ENCODE measurements around the gene NCAPH2. TPM values are rescaled to one million over a fixed set of nuclear protein-coding genes. Genes with fewer than 3 reads are reported as not detected.

Gene NCAPH2
- total and polyA plus RNA-seq, 2 of the 13 experiments (the other 11 are each of a cell fraction or from before 2014, with no cell fraction given): 28.1 to 64.4 TPM

DNA sequence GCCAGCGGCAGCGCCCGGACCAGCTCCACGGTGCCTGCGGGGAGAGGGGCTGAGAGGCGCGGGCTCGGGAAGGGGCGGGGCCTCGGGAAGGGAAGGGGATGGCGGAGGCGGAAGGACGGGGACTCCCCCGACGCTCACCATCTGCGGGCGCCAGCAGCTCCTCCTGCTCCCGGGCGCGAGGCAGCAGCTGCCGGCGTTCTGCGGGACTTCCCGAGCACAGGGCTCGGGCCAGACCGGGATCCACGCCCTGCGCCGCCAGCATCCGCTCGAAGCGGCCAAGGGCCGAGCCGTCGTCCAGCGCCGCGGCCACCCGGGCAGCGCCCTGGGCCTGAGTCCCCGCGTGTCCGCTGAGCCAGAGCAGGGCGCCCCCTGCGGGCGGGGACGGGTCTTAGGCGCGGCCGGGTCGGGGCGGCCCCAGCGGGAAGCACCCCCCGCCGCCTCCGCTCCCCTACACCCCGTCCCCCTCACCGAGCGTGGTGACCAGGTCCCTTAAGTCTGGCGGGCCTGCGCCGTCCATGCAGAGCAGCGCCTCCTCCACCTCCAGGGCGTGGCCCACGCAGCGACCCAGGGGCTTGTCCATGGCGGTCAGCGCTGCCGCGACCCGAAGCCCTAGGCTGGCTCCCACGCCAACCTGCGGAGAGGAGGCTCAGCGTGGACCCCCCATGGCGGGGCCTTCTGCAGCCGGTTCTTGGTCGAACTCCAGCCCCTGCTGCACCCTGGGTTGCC lies 18.2 kb downstream of the NCAPH2 start (continued):
- TF ChIP-seq, protein P1, sequence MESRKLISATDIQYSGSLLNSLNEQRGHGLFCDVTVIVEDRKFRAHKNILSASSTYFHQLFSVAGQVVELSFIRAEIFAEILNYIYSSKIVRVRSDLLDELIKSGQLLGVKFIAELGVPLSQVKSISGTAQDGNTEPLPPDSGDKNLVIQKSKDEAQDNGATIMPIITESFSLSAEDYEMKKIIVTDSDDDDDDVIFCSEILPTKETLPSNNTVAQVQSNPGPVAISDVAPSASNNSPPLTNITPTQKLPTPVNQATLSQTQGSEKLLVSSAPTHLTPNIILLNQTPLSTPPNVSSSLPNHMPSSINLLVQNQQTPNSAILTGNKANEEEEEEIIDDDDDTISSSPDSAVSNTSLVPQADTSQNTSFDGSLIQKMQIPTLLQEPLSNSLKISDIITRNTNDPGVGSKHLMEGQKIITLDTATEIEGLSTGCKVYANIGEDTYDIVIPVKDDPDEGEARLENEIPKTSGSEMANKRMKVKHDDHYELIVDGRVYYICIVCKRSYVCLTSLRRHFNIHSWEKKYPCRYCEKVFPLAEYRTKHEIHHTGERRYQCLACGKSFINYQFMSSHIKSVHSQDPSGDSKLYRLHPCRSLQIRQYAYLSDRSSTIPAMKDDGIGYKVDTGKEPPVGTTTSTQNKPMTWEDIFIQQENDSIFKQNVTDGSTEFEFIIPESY (CRISPR knock-in tag; IDR thresholded peaks at IDR 0.05): no peak
- TF ChIP-seq, protein P2, sequence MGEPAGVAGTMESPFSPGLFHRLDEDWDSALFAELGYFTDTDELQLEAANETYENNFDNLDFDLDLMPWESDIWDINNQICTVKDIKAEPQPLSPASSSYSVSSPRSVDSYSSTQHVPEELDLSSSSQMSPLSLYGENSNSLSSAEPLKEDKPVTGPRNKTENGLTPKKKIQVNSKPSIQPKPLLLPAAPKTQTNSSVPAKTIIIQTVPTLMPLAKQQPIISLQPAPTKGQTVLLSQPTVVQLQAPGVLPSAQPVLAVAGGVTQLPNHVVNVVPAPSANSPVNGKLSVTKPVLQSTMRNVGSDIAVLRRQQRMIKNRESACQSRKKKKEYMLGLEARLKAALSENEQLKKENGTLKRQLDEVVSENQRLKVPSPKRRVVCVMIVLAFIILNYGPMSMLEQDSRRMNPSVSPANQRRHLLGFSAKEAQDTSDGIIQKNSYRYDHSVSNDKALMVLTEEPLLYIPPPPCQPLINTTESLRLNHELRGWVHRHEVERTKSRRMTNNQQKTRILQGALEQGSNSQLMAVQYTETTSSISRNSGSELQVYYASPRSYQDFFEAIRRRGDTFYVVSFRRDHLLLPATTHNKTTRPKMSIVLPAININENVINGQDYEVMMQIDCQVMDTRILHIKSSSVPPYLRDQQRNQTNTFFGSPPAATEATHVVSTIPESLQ (CRISPR knock-in tag; conservative IDR thresholded peaks at IDR 0.05): no peak
- TF ChIP-seq MEIS2 (CRISPR knock-in tag; IDR thresholded peaks at IDR 0.05) (no peak), ZFP36L2 (CRISPR knock-in tag; IDR thresholded peaks at IDR 0.05) (no peak), IRF2 (CRISPR knock-in tag; IDR thresholded peaks at IDR 0.05) (no peak), SNRNP70 (IDR thresholded peaks at IDR 0.05; ENCODE audit: low read depth, low read length) (no peak), NFYB (CRISPR knock-in tag; IDR thresholded peaks at IDR 0.05) (no peak), ZSCAN12 (CRISPR knock-in tag; IDR thresholded peaks at IDR 0.05) (no peak), MTA3 (CRISPR knock-in tag; IDR thresholded peaks at IDR 0.05) (no peak), SALL1 (CRISPR knock-in tag; IDR thresholded peaks at IDR 0.05) (no peak; the same call in 1 of the 2 replicates), CENPT (CRISPR knock-in tag; IDR thresholded peaks at IDR 0.05; ENCODE audit: low read depth) (no peak), ATRX (CRISPR knock-in tag; IDR thresholded peaks at IDR 0.05; ENCODE audit: borderline replicate concordance) (no peak), FOSL1 (CRISPR knock-in tag; IDR thresholded peaks at IDR 0.05; ENCODE audit: borderline replicate concordance) (no peak), ZNF850 (CRISPR knock-in tag; conservative IDR thresholded peaks at IDR 0.05) (0 out of 2 replicates have a peak, but pooled peaks have one; percentile 40), ZNF460 (CRISPR knock-in tag; IDR thresholded peaks at IDR 0.05; ENCODE audit: borderline replicate concordance) (no peak), ISL2 (CRISPR knock-in tag; IDR thresholded peaks at IDR 0.05) (no peak; the same call in 1 of the 2 replicates), SATB2 (CRISPR knock-in tag; IDR thresholded peaks at IDR 0.05) (no peak), ZNF761 (CRISPR knock-in tag; conservative IDR thresholded peaks at IDR 0.05) (no peak), ZBTB7B (CRISPR knock-in tag; IDR thresholded peaks at IDR 0.05) (peak; percentile 35; the same call in 1 of the 2 replicates), CCDC6 (CRISPR knock-in tag; IDR thresholded peaks at IDR 0.05) (peak; percentile 72; the same call in 1 of the 2 replicates), SRSF9 (IDR thresholded peaks at IDR 0.05; ENCODE audit: borderline replicate concordance, insufficient read depth, low read depth, low read length, poor library complexity, severe bottlenecking) (no peak)
- TF ChIP-seq, protein P3, sequence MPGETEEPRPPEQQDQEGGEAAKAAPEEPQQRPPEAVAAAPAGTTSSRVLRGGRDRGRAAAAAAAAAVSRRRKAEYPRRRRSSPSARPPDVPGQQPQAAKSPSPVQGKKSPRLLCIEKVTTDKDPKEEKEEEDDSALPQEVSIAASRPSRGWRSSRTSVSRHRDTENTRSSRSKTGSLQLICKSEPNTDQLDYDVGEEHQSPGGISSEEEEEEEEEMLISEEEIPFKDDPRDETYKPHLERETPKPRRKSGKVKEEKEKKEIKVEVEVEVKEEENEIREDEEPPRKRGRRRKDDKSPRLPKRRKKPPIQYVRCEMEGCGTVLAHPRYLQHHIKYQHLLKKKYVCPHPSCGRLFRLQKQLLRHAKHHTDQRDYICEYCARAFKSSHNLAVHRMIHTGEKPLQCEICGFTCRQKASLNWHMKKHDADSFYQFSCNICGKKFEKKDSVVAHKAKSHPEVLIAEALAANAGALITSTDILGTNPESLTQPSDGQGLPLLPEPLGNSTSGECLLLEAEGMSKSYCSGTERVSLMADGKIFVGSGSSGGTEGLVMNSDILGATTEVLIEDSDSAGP (CRISPR knock-in tag; IDR thresholded peaks at IDR 0.05; ENCODE audit: borderline replicate concordance): 0 out of 2 replicates have a peak, but pooled peaks have one; percentile 36
- TF ChIP-seq, protein P4, sequence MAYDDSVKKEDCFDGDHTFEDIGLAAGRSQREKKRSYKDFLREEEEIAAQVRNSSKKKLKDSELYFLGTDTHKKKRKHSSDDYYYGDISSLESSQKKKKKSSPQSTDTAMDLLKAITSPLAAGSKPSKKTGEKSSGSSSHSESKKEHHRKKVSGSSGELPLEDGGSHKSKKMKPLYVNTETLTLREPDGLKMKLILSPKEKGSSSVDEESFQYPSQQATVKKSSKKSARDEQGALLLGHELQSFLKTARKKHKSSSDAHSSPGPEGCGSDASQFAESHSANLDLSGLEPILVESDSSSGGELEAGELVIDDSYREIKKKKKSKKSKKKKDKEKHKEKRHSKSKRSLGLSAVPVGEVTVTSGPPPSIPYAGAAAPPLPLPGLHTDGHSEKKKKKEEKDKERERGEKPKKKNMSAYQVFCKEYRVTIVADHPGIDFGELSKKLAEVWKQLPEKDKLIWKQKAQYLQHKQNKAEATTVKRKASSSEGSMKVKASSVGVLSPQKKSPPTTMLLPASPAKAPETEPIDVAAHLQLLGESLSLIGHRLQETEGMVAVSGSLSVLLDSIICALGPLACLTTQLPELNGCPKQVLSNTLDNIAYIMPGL (CRISPR knock-in tag; IDR thresholded peaks at IDR 0.05; ENCODE audit: borderline replicate concordance in 1 of 2, low read depth in 1 of 2): peak; percentile 18 to 76; a peak in 2 of 4 replicates

Data from HepG2 (cell line).